ELR (cell line): ENCODE results near the gene TCEANC2.

Experiments used
- DNase-seq: peaks from one replicate; pipeline ENCODE4 v3.0.0-alpha.2; 2015; ENCODE audit warnings: low read depth

TCEANC2 gene

GRCh38 chr1:54114001-54114400 lies 60.6 kb downstream of the TCEANC2 start:
- no peak for DNase-seq

GRCh38 chr1:54114955-54115354 lies 61.5 kb downstream of the TCEANC2 start:
- no peak for DNase-seq

GRCh38 chr1:54115520-54115919 lies 62.1 kb downstream of the TCEANC2 start:
- DNase-seq = no peak

- DNase-seq = peak; percentile 63
These were observed 64.6 kb downstream of the TCEANC2 start for GRCh38 chr1:54117815-54118563.

GRCh38 chr1:54118704-54119103 lies 65.3 kb downstream of the TCEANC2 start:
- DNase-seq = peak; percentile 92

- DNase-seq = no peak
These were observed 66.8 kb downstream of the TCEANC2 start for GRCh38 chr1:54120018-54120697.

GRCh38 chr1:54120698-54121481 lies 67.5 kb downstream of the TCEANC2 start:
- DNase-seq = no peak

GRCh38 chr1:54121482-54122134 lies 68.2 kb downstream of the TCEANC2 start:
- peak; percentile 76 for DNase-seq

GRCh38 chr1:54122135-54122751 lies 68.8 kb downstream of the TCEANC2 start:
- DNase-seq = no peak

- no peak for DNase-seq
These were observed 69.6 kb downstream of the TCEANC2 start for GRCh38 chr1:54122992-54123391.

GRCh38 chr1:54124472-54124871 lies 71.1 kb downstream of the TCEANC2 start:
- DNase-seq = no peak

- no peak for DNase-seq
These were observed 71.5 kb downstream of the TCEANC2 start for GRCh38 chr1:54124906-54125305.

GRCh38 chr1:54125386-54126070 lies 72.1 kb downstream of the TCEANC2 start:
- no peak for DNase-seq

GRCh38 chr1:54126271-54126815 lies 72.9 kb downstream of the TCEANC2 start:
- no peak for DNase-seq

GRCh38 chr1:54127594-54128300 lies 74.3 kb downstream of the TCEANC2 start:
- no peak for DNase-seq

- no peak for DNase-seq
These were observed 76.5 kb downstream of the TCEANC2 start for GRCh38 chr1:54129858-54130257.

GRCh38 chr1:54131419-54131818 lies 78.0 kb downstream of the TCEANC2 start:
- DNase-seq = no peak

- no peak for DNase-seq
These were observed 79.1 kb downstream of the TCEANC2 start for GRCh38 chr1:54132495-54132894.

- DNase-seq = no peak
These were observed 80.9 kb downstream of the TCEANC2 start for GRCh38 chr1:54134295-54134694.

GRCh38 chr1:54135436-54136120 lies 82.2 kb downstream of the TCEANC2 start:
- no peak for DNase-seq
